HCT116 (cell line): ENCODE data around the gene DEFB114.

Source experiments
- CBX3 ChIP-seq: IDR thresholded peaks from 2 replicates; pipeline ENCODE4 v1.6.1; 2012; ENCODE audit warnings: low read depth
- CTCF ChIP-seq, 3 experiments: fragments of 200-600 bp in 1 of 3; sonication (generic) in 1 of 3; IDR thresholded peaks in 2 of 3; conservative IDR thresholded peaks in 1 of 3; 2 replicates each; pipeline ENCODE4 v1.5.1; 2012 to 2017; ENCODE audit warnings: low read depth in 2 of 3, low read length in 2 of 3, antibody characterized with exemption in 1 of 3, borderline replicate concordance in 1 of 3, control low read depth in 1 of 3, mild to moderate bottlenecking in 1 of 3, mixed read lengths in 1 of 3, mixed run types in 1 of 3, moderate library complexity in 1 of 3; ENCODE audit not compliant: insufficient read depth in 1 of 3
- POLR2A ChIP-seq: IDR thresholded peaks from 2 replicates; pipeline ENCODE4 v1.7.0; 2011; ENCODE audit warnings: borderline replicate concordance; ENCODE audit not compliant: insufficient read depth, insufficient read length; ENCODE audit errors: extremely low read depth
- ZBTB33 ChIP-seq: IDR thresholded peaks from 2 replicates; pipeline ENCODE4 v1.6.1; 2011; ENCODE audit warnings: mild to moderate bottlenecking, low read length, moderate library complexity; ENCODE audit not compliant: insufficient replicate concordance; ENCODE audit errors: extremely low read depth
- ZNF274 ChIP-seq: fragments of 200-500 bp; sonication (Bioruptor generic); IDR thresholded peaks from 2 replicates; pipeline ENCODE4 v1.6.1; 2014; ENCODE audit warnings: mild to moderate bottlenecking, low read depth, low read length, inconsistent platforms
- TF ChIP-seq, protein P1 (sequence below): IDR thresholded peaks from 2 replicates; pipeline ENCODE4 v1.6.1; 2012

DNA sequence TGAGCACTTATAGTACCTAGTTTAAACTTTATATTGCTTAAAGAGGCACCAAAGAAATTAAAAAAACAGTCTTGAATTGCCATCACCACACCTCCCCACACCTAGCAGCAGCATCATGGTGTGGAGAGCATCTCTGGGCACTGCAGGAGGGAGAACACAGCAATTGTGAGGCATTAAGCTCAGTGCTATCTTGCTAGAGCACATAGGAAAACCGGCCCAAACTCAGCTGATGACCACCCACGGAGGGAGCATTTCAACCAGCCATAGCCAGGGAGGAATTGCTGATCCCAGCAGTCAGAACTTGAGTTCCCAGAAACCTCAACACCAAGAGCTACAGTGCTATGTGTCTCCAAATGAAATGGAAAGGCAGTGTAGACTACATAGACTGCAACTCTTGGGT lies 24.9 kb upstream of the DEFB114 start:
- no peak for TF ChIP-seq ZBTB33
- no peak for TF ChIP-seq POLR2A
- no peak for TF ChIP-seq CTCF (IDR thresholded peaks at IDR 0.05 in 2 of 3, conservative IDR thresholded peaks at IDR 0.05 in 1 of 3; ENCODE audit: borderline replicate concordance in 1 of 3, insufficient read depth in 1 of 3, low read depth in 2 of 3, low read length in 2 of 3)
- TF ChIP-seq, protein P1, sequence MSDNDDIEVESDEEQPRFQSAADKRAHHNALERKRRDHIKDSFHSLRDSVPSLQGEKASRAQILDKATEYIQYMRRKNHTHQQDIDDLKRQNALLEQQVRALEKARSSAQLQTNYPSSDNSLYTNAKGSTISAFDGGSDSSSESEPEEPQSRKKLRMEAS: no peak
- no peak for TF ChIP-seq ZNF274
- TF ChIP-seq CBX3: no peak
